HG02623 (cell line): ENCODE measurements around the gene PPM1L.

Source experiments
- ATAC-seq: cut with Tn5 transposase; IDR thresholded peaks from one replicate; pipeline ENCODE4 v1.9.1; 2021; ENCODE audit warnings: moderate library complexity; ENCODE audit not compliant: unreplicated experiment

PPM1L gene

GRCh38 chr3:160806094-160806493, 50.1 kb downstream of the PPM1L start:
- ATAC-seq = no peak

DNA sequence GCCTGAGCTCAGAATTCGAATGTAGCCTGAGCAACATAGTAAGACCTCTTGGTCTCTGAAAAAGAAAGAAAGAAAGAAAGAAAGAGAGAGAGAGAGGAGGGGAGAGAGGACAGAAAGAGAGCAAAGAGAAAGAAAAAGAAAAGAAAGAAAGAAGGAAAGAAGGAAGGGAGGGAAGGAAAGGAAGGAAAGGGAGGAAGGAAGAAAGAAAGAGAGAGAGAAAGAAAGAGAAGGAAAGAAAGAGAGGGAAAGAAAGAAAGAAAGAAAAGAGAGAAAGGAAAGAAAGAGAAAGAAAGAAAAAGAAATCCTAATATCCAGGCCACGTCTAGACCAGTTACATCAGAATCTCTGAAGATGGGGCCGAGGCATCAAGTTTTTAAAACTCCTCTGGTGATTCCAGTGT, 50.7 kb downstream of the PPM1L start:
- ATAC-seq = no peak

GRCh38 chr3:160808838-160809237, 52.8 kb downstream of the PPM1L start:
- ATAC-seq = no peak

DNA sequence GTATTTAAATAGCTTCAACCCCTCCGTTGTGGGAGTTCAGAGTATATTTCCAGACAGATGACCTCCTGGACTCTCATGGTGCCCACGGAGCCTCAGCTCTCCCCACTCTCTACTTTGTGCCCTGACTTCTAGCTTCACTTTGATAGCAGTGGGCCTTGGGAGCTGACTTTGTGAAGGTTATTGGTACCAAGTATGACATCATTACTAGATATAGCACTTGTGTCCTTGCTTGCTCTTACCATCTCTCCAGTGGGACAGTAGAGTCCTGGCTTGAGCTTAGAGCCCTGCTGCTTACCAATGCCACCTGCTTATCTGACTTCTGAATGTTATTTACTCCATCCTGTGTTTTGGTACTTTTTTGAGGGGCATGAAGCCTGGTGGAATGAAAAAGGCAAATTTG, 53.4 kb downstream of the PPM1L start:
- ATAC-seq = no peak

DNA sequence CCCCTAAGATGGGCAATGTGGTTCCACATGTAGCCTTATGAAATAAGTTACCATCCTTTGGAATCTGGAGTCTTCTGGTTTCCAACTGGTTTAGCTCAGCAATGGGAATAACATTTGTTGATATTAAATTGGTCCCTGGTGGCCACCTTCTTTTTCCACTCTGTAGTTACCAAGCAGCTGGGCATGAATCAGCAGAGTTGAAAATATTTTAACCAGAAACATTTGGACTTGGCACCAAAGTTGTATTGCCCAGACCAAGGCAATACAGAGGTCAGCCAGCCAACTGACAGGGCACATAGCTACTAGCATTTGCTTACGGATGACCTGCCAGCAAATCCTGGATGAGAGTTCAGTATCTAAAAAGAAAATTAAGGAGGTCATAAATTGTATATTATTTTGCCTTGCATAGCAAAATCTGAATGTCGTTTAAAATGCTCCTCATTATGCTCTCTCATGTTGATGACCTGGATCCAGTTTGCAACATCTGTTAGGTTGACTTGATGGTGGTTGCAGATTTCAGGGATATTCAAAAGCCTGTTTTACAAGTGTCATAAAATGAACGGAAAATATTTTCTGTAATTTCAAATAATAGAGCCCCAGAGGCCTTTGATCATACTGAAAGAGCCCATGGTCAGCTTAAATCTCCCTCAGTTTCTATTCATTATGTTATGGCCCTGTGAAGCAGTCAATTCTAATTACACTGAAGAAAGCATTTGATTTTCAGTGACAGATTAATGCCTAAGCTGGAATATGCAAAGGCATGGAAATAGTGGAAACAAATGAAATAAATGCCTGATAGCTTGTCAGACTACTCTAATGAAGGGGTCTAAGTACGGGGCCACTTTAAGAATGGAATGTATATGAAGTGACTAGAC, 54.6 kb downstream of the PPM1L start:
- no peak for ATAC-seq

DNA sequence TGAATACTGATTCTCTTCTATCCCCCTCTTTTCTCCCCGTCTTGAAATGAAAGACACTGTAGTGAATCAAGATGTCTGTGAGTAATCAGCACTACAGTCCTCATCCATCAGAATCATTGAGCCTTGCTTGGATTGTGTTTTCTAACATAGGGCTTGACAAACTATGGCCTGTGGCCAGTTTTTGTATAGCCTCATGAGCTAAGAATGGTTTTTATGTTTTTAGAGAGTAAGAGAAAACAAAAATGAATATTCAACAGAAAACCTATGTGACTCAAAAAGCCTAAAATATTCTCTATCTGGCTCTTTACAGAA, 55.2 kb downstream of the PPM1L start:
- no peak for ATAC-seq

DNA sequence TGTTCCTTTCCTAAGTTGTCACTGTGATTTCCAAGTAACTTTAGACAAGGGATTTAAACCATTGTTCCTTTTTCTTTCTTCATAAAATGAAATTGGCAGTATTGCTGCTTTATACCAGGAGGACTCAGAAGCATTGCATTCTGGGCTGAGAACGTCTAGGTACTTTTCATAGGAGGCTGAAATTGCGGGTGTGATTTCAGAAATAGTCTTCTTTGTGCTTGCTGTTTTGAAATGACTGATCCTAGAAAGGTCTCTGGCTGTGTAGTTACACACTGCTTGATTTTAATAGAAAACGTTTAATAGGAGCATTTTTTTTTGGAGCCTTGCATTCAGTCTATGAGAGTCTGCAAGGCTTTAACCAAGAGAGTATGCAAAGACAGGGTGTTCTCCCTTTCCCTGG, 56.3 kb downstream of the PPM1L start:
- ATAC-seq = no peak

GRCh38 chr3:160815280-160815679, 59.2 kb downstream of the PPM1L start:
- ATAC-seq = no peak

- no peak for ATAC-seq
These were observed 64.0 kb downstream of the PPM1L start for GRCh38 chr3:160820022-160820421.

DNA sequence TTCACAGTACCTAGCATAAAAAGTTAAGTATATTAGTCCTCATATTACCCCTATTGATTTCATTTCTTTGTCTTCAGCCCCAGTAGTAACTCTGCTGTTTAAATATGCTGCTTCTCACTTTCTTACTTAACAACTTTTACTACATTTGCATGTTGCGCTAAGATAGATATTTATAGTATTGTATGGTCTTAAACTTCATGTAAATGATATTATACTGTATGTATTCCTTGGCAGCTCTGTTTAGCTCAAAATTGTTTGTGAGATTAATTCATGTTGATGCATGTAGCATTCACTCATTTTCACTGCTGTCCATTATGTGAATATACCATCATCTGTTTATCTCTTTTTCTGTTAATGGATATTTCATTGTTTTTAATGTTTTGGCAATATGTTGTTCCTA, 64.4 kb downstream of the PPM1L start:
- no peak for ATAC-seq

GRCh38 chr3:160822936-160823335, 66.9 kb downstream of the PPM1L start:
- ATAC-seq = no peak

DNA sequence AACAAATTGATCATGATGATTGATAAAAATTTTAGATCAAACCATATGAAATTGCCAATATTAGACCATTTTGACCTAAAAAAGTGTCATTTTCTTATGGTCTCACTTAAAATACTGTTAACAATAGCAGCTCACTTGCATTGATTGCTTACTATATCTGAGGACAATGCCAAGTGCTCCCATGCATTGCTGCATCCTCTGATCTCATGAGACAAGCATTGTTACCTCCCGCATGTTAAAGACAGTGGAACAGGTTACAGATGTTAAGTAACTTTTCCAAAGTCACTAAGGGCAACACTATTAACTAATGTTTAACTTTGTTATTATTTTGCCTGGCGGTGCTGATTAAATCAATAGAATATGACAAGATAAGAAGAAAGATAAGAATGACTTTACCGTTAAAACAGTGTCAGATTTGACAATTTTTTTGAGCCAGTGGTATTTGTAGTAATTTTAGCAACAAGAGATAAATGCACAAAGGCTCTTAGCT, 69.3 kb downstream of the PPM1L start:
- ATAC-seq = no peak

DNA sequence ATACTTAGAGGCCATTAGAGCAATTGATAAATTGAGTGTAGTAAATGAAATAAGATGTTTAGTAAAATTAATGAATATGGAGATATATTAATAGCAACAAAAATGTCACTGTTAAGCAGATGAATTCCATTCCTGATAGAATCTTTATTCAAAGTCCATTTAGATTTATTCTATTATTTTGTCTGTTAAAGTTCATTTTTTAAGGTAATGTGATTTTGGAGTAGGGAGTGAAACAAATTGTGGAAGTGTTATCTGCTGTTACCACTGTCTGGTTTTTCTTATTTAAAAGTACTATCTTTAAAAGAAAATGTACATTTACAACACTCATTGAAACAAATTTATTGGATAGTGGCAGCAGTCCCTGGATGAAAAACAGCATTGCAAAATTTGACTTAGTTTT, 70.4 kb downstream of the PPM1L start:
- ATAC-seq = no peak

DNA sequence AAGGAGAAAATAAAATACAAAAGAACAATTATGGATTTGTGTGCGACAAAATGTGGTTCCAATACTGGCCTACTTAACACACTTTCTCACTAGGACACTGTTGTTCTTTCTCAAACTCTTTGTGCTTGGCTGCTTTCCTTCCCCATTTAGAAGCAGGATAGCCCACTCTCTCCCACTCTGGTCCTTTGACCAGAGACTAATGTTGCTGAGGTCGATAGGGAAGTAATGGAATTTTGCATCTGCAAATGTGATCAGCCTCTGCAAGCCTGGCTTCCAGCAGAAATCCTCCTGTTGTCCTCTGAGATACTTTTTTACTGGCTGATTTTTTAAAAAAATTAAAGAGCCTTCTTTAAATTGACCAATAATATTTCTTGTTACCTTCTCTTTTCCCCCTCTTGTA, 71.0 kb downstream of the PPM1L start:
- ATAC-seq = no peak

GRCh38 chr3:160827516-160827915, 71.5 kb downstream of the PPM1L start:
- ATAC-seq = no peak

DNA sequence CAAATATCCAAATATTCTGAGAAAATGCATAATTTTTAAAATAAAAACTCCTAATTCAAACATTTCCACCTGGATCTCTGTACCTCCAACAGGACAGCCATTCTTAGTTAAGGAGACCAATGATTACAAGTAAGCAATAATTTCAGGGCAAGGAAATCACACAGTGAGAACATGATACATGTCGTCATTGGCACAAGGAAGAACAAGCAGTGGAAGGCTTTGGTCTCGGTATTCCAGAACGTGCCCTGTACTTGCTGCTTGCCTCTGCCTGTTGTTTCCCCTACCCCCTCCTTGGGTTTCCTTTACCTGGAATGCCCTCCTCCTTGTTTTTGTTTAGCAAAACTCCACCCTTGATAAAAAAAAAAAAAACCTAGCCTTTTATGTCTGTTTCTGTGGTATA, 72.8 kb downstream of the PPM1L start:
- ATAC-seq = no peak

DNA sequence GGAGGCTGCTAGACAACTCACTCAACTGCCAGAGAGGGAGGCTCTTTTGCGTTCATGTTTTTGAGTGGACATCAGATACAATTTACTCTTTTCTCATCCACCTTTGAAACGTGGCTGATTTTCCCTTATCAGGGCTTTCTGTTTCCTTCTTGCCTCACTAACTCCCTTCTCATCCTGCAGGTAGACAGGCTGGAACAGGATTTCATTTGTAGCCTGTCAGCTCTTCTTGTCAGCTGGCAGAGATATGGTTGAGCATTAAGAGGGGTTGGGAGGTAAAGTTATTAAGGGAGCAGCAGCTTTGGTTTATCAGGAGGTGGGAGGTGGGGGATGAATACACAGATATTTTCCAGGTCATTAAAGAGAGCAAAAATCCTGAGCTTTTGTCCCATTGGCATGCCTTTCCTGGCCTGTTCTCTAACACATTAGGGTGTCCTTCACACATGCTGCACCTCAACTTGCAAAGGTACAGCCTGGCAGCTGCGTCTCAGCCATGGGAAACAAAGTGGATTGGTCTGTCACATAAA, 73.5 kb downstream of the PPM1L start:
- no peak for ATAC-seq

DNA sequence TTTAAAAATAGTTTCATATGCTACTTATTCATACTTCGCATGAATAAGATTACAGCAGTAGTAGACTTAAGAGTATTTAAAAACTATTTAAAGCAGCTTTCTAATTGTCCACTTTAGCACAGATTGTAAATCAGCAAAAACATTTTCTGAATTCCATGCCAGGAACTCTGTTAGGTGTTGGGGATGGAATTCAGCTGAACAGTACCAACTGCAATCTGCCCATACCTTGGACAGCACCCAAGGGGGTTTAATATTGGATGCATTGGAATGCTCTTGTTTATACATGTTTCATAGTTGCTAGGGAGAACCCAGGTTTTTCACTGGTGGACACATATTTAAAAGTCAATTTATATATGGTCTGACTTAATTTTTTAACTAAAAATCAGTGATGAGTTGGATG, 74.8 kb downstream of the PPM1L start:
- no peak for ATAC-seq

- no peak for ATAC-seq
These were observed 75.4 kb downstream of the PPM1L start for GRCh38 chr3:160831401-160831800.

- ATAC-seq = no peak
These were observed 81.5 kb downstream of the PPM1L start for GRCh38 chr3:160837394-160837980.

DNA sequence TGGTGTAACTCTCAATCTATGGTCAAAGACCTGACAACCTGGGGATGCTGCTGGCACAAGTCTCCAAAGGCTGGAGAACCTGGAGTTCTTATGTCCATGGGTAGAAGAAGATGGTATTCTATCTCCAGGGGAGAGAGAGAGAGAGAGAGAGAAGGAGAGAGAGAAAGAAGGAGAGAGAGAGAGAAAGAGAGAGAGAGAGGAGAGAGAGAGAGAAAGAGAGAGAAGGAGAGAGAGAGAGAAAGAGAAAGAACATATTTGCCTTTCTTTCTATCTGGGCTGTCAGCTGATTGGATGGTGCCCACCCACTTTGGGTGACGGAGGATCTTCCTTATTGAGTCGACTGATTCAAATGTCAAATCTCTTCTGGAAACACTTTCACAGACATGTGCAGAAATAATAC, 84.6 kb downstream of the PPM1L start:
- no peak for ATAC-seq

GRCh38 chr3:160841455-160841854, 85.4 kb downstream of the PPM1L start:
- no peak for ATAC-seq
